HepG2 (cell line): ENCODE measurements around the gene ZNF630. TPM values are rescaled to one million over a fixed set of nuclear protein-coding genes. Genes with fewer than 3 reads are reported as not detected.
A peak's percentile ranks its signal among the peaks of the same experiment; 100 is the strongest.

Experiments
- ATAC-seq: fragments of 200-7000 bp; cut with Tn5 transposase; 3 replicates; pipeline ENCODE4 v1.9.1; 2020; ENCODE audit warnings: mild to moderate bottlenecking, moderate library complexity
- BruUV-seq: library from RNA; stranded (reverse); fragments of 400-500 nt; replicated peaks from 2 replicates; lab custom pipeline; 2021; lab: Mats Ljungman, UMichigan
- CTCF ChIA-PET: fragments of 300-600 bp; formaldehyde crosslinking; extraction: SDS; loops from one replicate; lab custom pipeline; 2021; ENCODE audit warnings: low total read pairs, inconsistent platforms, low intra/inter-chr PET ratio; lab: Yijun Ruan, JAX
- POLR2A ChIA-PET: fragments of 350-600 bp; sonication (Branson Sonifier 250); formaldehyde crosslinking; loops from one replicate; lab custom pipeline; 2020; ENCODE audit warnings: antibody characterized with exemption, inconsistent platforms; lab: Yijun Ruan, JAX
- DNase-seq: peaks from one replicate; pipeline ENCODE4 v3.0.0-alpha.2; 2015; ENCODE audit warnings: low spot score
- FAIRE-seq: peaks from 3 replicates; lab custom pipeline; 2011; peaks lifted over from hg19 to GRCh38; lab: Jason Lieb, UNC
- H2AFZ ChIP-seq: one replicate; pipeline ENCODE4 v1.6.1; 2011; ENCODE audit warnings: low read length, inconsistent platforms
- H3K27ac ChIP-seq: fragments of 300-600 bp; 3 replicates; pipeline ENCODE4 v1.8.0; 2011; ENCODE audit warnings: mixed run types, mild to moderate bottlenecking, mixed read lengths, low read length, inconsistent platforms; ENCODE audit not compliant: insufficient read depth; ENCODE audit errors: extremely low read length
- H3K27me3 ChIP-seq, 2 experiments: fragments of 200-600 bp in 1 of 2; 2 replicates in 1 of 2; 3 replicates in 1 of 2; pipeline versions ENCODE4 v1.6.0 to v1.8.0; 2011; ENCODE audit warnings: low read length in 2 of 2, mild to moderate bottlenecking in 2 of 2, moderate library complexity in 2 of 2, inconsistent platforms in 1 of 2; ENCODE audit not compliant: insufficient read depth in 2 of 2, control insufficient read depth in 1 of 2
- H3K36me3 ChIP-seq, 2 experiments: fragments of 200-600 bp in 1 of 2; replicated peaks in 1 of 2; 2 replicates in 1 of 2; 3 replicates in 1 of 2; pipeline versions ENCODE4 v1.5.1 to v1.8.0; 2011; ENCODE audit warnings: low read length in 2 of 2, inconsistent platforms in 1 of 2; ENCODE audit not compliant: insufficient read depth in 2 of 2, control insufficient read depth in 1 of 2
- H3K4me1 ChIP-seq: 2 replicates; pipeline ENCODE4 v1.5.1; 2012; ENCODE audit warnings: low read length, inconsistent platforms; ENCODE audit not compliant: insufficient read depth
- H3K4me2 ChIP-seq: 2 replicates; pipeline ENCODE4 v1.6.0; 2011; ENCODE audit warnings: low read depth, low read length, inconsistent platforms
- H3K4me3 ChIP-seq, 3 experiments: fragments of 200-600 bp in 1 of 3; sonication (generic), shearing (Covaris generic) in 1 of 3; replicated peaks in 1 of 3; 2 replicates each; pipeline ENCODE4 v1.5.1; 2011 to 2016; ENCODE audit warnings: low read length in 3 of 3, inconsistent platforms in 2 of 3, low read depth in 2 of 3, mild to moderate bottlenecking in 2 of 3, control low read depth in 1 of 3, mixed read lengths in 1 of 3; ENCODE audit not compliant: insufficient read depth in 1 of 3
- H3K79me2 ChIP-seq: one replicate; pipeline ENCODE4 v1.6.1; 2011; ENCODE audit warnings: low read length, inconsistent platforms; ENCODE audit not compliant: insufficient read depth
- H3K9ac ChIP-seq: 2 replicates; pipeline ENCODE4 v1.6.0; 2011; ENCODE audit warnings: mild to moderate bottlenecking, low read depth, low read length, inconsistent platforms; ENCODE audit not compliant: insufficient read depth
- H3K9me3 ChIP-seq: 2 replicates; pipeline ENCODE4 v1.5.1; 2012; ENCODE audit warnings: mild to moderate bottlenecking, low read length
- H4K20me1 ChIP-seq: 2 replicates; pipeline ENCODE4 v1.6.0; 2011; ENCODE audit warnings: inconsistent platforms, mild to moderate bottlenecking, low read length, moderate library complexity; ENCODE audit not compliant: insufficient read depth
- ARNTL ChIP-seq: sonication (generic); formaldehyde crosslinking; IDR thresholded peaks from 2 replicates; pipeline ENCODE4 v1.4.0; 2020; ENCODE audit warnings: mild to moderate bottlenecking, missing genetic modification reagents
- DNMT3B ChIP-seq: conservative IDR thresholded peaks from 2 replicates; pipeline ENCODE4 v1.6.1; 2016; ENCODE audit warnings: missing biosample characterization, control low read depth
- HNF4G ChIP-seq, 2 experiments: sonication (generic) in 1 of 2; formaldehyde crosslinking in 1 of 2; IDR thresholded peaks; 2 replicates each; pipeline versions ENCODE4 v1.4.0 to v1.6.1; 2011 to 2020; ENCODE audit warnings: borderline replicate concordance in 2 of 2, low read depth in 2 of 2, mild to moderate bottlenecking in 2 of 2, low read length in 1 of 2, missing genetic modification reagents in 1 of 2, moderate library complexity in 1 of 2
- PHF8 ChIP-seq: sonication (generic); formaldehyde crosslinking; IDR thresholded peaks from 2 replicates; pipeline ENCODE4 v1.5.0; 2020; ENCODE audit warnings: missing genetic modification reagents
- SIX1 ChIP-seq: sonication (generic); formaldehyde crosslinking; IDR thresholded peaks from 2 replicates; pipeline ENCODE4 v1.4.0; 2020; ENCODE audit warnings: missing genetic modification reagents, borderline replicate concordance
- ZNF260 ChIP-seq: sonication (generic); formaldehyde crosslinking; IDR thresholded peaks from 2 replicates; pipeline ENCODE4 v1.4.0; 2020; ENCODE audit warnings: missing genetic modification reagents, low read depth, mild to moderate bottlenecking, borderline replicate concordance
- ZNF318 ChIP-seq: sonication (generic); formaldehyde crosslinking; IDR thresholded peaks from 2 replicates; pipeline ENCODE4 v1.4.0; 2020; ENCODE audit warnings: mild to moderate bottlenecking, missing genetic modification reagents
- ZNF501 ChIP-seq: sonication (generic); formaldehyde crosslinking; IDR thresholded peaks from 2 replicates; pipeline ENCODE4 v1.5.1; 2020; ENCODE audit warnings: mild to moderate bottlenecking, moderate library complexity, missing genetic modification reagents
- ZNF503 ChIP-seq: sonication (generic); formaldehyde crosslinking; IDR thresholded peaks from 2 replicates; pipeline ENCODE4 v1.4.0; 2020; ENCODE audit warnings: missing genetic modification reagents
- ZSCAN25 ChIP-seq: sonication (generic); formaldehyde crosslinking; IDR thresholded peaks from 2 replicates; pipeline ENCODE4 v1.8.0; 2022; ENCODE audit warnings: mild to moderate bottlenecking, missing genetic modification reagents
- WGBS: methylation state at CpG from one replicate; pipeline ENCODE4 v1.1.6; 2017; ENCODE audit warnings: low lambda C conversion rate; 5-methylcytosine and 5-hydroxymethylcytosine counted together
- in situ Hi-C: cut with HindIII; loops from 2 replicates; pipeline ENCODE4 v1.10.0; 2017; ENCODE audit warnings: low pct_unique_long_range_greater_than_20kb; ENCODE audit not compliant: extremely low pct_ligation_motif_present
- intact Hi-C: fragments of 100-400 bp; cut with micrococcal nuclease; formaldehyde crosslinking; loops from one replicate; pipeline ENCODE4 v1.10.0; 2022; ENCODE audit not compliant: unreplicated experiment
- polyA plus RNA-seq, 8 experiments: library from polyadenylated mRNA; depleted of rRNA in 3 of 8; stranded (reverse) in 7 of 8; unstranded in 1 of 8; fragments of >200 nt; fragmentation: Illumina TruSeq in 4 of 8; extraction: Trizol in 4 of 8; gene quantifications; 2 replicates each; pipeline versions ENCODE4 v1.2.1 to v1.2.3, GENCODE V29; 2011 to 2016; ENCODE audit warnings: low read depth in 4 of 8, missing spikeins in 1 of 8, mixed read lengths in 1 of 8; ENCODE audit not compliant: insufficient read depth in 1 of 8
- total RNA-seq, 5 experiments: library from RNA; depleted of rRNA; stranded (reverse); fragments of >200 nt; fragmentation: Illumina TruSeq; extraction: Trizol; gene quantifications; 2 replicates each; pipeline ENCODE4 v1.2.3, GENCODE V29; 2016; ENCODE audit warnings: low read depth in 1 of 5

The ZNF630 gene
- total and polyA plus RNA-seq, 2 of the 13 experiments (the other 11 are each of a cell fraction or from before 2014, with no cell fraction given), result not detected

- ChIA-PET POLR2A (interaction anchor here (0.9 to 1.2 kb wide), 2 partner anchors 63 to 185 kb away, joined by 3 read pairs; partner anchors contain the start of gene ZNF81), CTCF (no interaction called here)
- intact Hi-C loops (no loop called here), in situ Hi-C loops (loop anchor here (10.0 kb wide), 1 partner anchor 56 kb away; no protein-coding TSS in a partner anchor)
- Histone ChIP-seq H3K4me1 (no peaks in the 10 kb centered on the region), H2AFZ (peak overlapping the region; percentile 97), H3K9me3 (no peaks in the 10 kb centered on the region), H3K9ac (peak overlapping the region; percentile 94), H3K4me2 (peak overlapping the region; percentile 64), H4K20me1 (no peaks in the 10 kb centered on the region), H3K36me3 (no peaks in the 10 kb centered on the region), H3K4me3 (peak overlapping the region; percentile 71 to 82 (median 79)), H3K27ac (peak overlapping the region; percentile 93), H3K79me2 (no peaks in the 10 kb centered on the region), H3K27me3 (no peaks in the 10 kb centered on the region; a peak in 1 of 5 replicates)
- peak; percentile 71 for DNase-seq
- ATAC-seq, result peak; percentile 81
- peak; percentile 87 for FAIRE-seq
- WGBS, result under 1% methylated on average over 22 of the region's 30 CpGs
- BruUV-seq, result no TSS peak
- no peak for TF ChIP-seq DNMT3B (CRISPR knock-in tag)
- no peak for TF ChIP-seq ZNF503 (CRISPR knock-in tag)
- no peak for TF ChIP-seq ZNF501 (CRISPR knock-in tag)
- TF ChIP-seq PHF8, result peak; percentile 40; the same call in 1 of the 2 replicates
- no peak for TF ChIP-seq ZNF260 (CRISPR knock-in tag)
- no peak for TF ChIP-seq ZSCAN25 (CRISPR knock-in tag)
- TF ChIP-seq ARNTL, result no peak
- no peak for TF ChIP-seq ZNF318 (CRISPR knock-in tag)
- TF ChIP-seq HNF4G (IDR thresholded peaks at IDR 0.05; ENCODE audit: borderline replicate concordance, low read depth, low read length), result no peak
- TF ChIP-seq HNF4G (CRISPR knock-in tag; IDR thresholded peaks at IDR 0.05; ENCODE audit: borderline replicate concordance, low read depth), result no peak
- no peak for TF ChIP-seq SIX1 (CRISPR knock-in tag)
Observed at GRCh38 chrX:48021026-48021900, 50.2 kb downstream of the ZNF630 start.
